ENCODE data around the gene AQP11.

GRCh38 chr11:77561257-77561656 lies 28.5 kb upstream of the AQP11 start:
- TF ChIP-seq CTCF (IDR thresholded peaks at IDR 0.05), result no peak
- no peak for TF ChIP-seq EP300 (IDR thresholded peaks at IDR 0.05)
- no peak for TF ChIP-seq POLR2A (IDR thresholded peaks at IDR 0.05; ENCODE audit: low read length)
- TF ChIP-seq FOSL2 (IDR thresholded peaks at IDR 0.05), result no peak
- TF ChIP-seq FOSL2 (CRISPR knock-in tag; IDR thresholded peaks at IDR 0.05), result no peak
- TF ChIP-seq JUNB (IDR thresholded peaks at IDR 0.05), result no peak
- TF ChIP-seq RFX5 (IDR thresholded peaks at IDR 0.05), result no peak
- TF ChIP-seq MYC (IDR thresholded peaks at IDR 0.05; ENCODE audit: borderline replicate concordance, low read length), result no peak
- no peak for TF ChIP-seq BCL3 (IDR thresholded peaks at IDR 0.05)
- no peak for TF ChIP-seq ELK1 (IDR thresholded peaks at IDR 0.05; ENCODE audit: low read depth, low read length)
- no peak for TF ChIP-seq CHD2 (IDR thresholded peaks at IDR 0.05; ENCODE audit: low read length, partially characterized antibody)
- TF ChIP-seq KDM1A (IDR thresholded peaks at IDR 0.05; ENCODE audit: low read depth), result no peak
- TF ChIP-seq KDM5A (IDR thresholded peaks at IDR 0.05), result no peak
- TF ChIP-seq BHLHE40 (IDR thresholded peaks at IDR 0.05; ENCODE audit: low read depth, low read length), result no peak
- TF ChIP-seq NR3C1 (IDR thresholded peaks at IDR 0.05), result no peak
